DOHH2 (cell line): ENCODE data around the gene RESP18.

Experiments
- H3F3A ChIP-seq: fragments of 200-600 bp; sonication (generic), shearing (Covaris generic); 2 replicates; pipeline ENCODE4 v1.6.0; 2016; ENCODE audit warnings: antibody characterized with exemption, mild to moderate bottlenecking; ENCODE audit not compliant: control insufficient read depth, insufficient read depth
- H3K27ac ChIP-seq: fragments of 200-600 bp; sonication (generic); 2 replicates; pipeline ENCODE4 v1.5.1; 2014; ENCODE audit warnings: low read depth, mild to moderate bottlenecking, low read length, moderate library complexity
- H3K27me3 ChIP-seq: fragments of 200-600 bp; sonication (generic); 2 replicates; pipeline ENCODE4 v1.6.1; 2014; ENCODE audit warnings: mild to moderate bottlenecking, low read length, mixed read lengths; ENCODE audit not compliant: control insufficient read depth
- H3K36me3 ChIP-seq: fragments of 200-600 bp; sonication (generic); 2 replicates; pipeline ENCODE4 v1.6.1; 2014; ENCODE audit warnings: mild to moderate bottlenecking, low read length, moderate library complexity, mixed read lengths; ENCODE audit not compliant: control insufficient read depth
- H3K4me1 ChIP-seq: fragments of 200-600 bp; sonication (generic); 2 replicates; pipeline ENCODE4 v1.6.1; 2014; ENCODE audit warnings: mild to moderate bottlenecking, low read length, mixed read lengths; ENCODE audit not compliant: control insufficient read depth
- H3K4me2 ChIP-seq: fragments of 200-600 bp; sonication (generic); 2 replicates; pipeline ENCODE4 v1.6.0; 2014; ENCODE audit warnings: mild to moderate bottlenecking, low read length, moderate library complexity
- H3K4me3 ChIP-seq: fragments of 200-600 bp; sonication (generic); 2 replicates; pipeline ENCODE4 v1.5.1; 2014; ENCODE audit warnings: mild to moderate bottlenecking, low read length, mixed read lengths
- H3K79me2 ChIP-seq: fragments of 200-600 bp; sonication (generic); 2 replicates; pipeline ENCODE4 v1.6.1; 2014; ENCODE audit warnings: mild to moderate bottlenecking, low read length, mixed read lengths; ENCODE audit not compliant: control insufficient read depth
- H3K9me2 ChIP-seq: fragments of 200-600 bp; sonication (generic); replicated peaks from 2 replicates; pipeline ENCODE4 v1.6.1; 2014; ENCODE audit warnings: mild to moderate bottlenecking, low read length, mixed read lengths; ENCODE audit not compliant: control insufficient read depth
- H3K9me3 ChIP-seq: fragments of 200-600 bp; sonication (generic); 2 replicates; pipeline ENCODE4 v1.6.1; 2014; ENCODE audit warnings: antibody characterized with exemption, low read length, mixed read lengths; ENCODE audit not compliant: control insufficient read depth, insufficient read depth
- H4K20me1 ChIP-seq: fragments of 200-600 bp; sonication (generic); 2 replicates; pipeline ENCODE4 v1.6.0; 2014; ENCODE audit warnings: low read depth, mild to moderate bottlenecking, antibody characterized with exemption, low read length, moderate library complexity; ENCODE audit not compliant: control insufficient read depth, insufficient read depth
- CTCF ChIP-seq: fragments of 200-600 bp; sonication (generic); IDR thresholded peaks from one replicate; pipeline ENCODE4 v1.5.1; 2014; ENCODE audit warnings: antibody characterized with exemption, mild to moderate bottlenecking, low read depth, low read length; ENCODE audit not compliant: poor library complexity, severe bottlenecking
- EZH2phosphoT487 ChIP-seq: fragments of 200-600 bp; sonication (generic); IDR thresholded peaks from 2 replicates; pipeline ENCODE4 v1.6.1; 2017; ENCODE audit warnings: borderline replicate concordance, mild to moderate bottlenecking, antibody characterized with exemption, low read length, moderate library complexity, mixed read lengths

Gene RESP18

GRCh38 chr2:219356834-219357233 is 24.3 kb upstream of the RESP18 start:
- no peak overlapping the region for H3K27ac ChIP-seq
- no peak overlapping the region for H3K4me2 ChIP-seq
- no peaks in the 10 kb centered on the region for H3K79me2 ChIP-seq
- no peak for TF ChIP-seq EZH2phosphoT487
- TF ChIP-seq CTCF: no peak
- no peaks in the 10 kb centered on the region for H3K9me3 ChIP-seq
- H3K9me2 ChIP-seq: no peaks in the 10 kb centered on the region
- H3K4me1 ChIP-seq: no peaks in the 10 kb centered on the region
- no peak overlapping the region for H3K4me3 ChIP-seq
- H4K20me1 ChIP-seq: no peaks in the 10 kb centered on the region
- no peaks in the 10 kb centered on the region for H3K36me3 ChIP-seq
- no peaks in the 10 kb centered on the region for H3F3A ChIP-seq
- H3K27me3 ChIP-seq: peaks cover 14% of the 10 kb centered on the region

- H3K27me3 ChIP-seq: peaks cover 26% of the 10 kb centered on the region
- no peak overlapping the region for H3K27ac ChIP-seq
- H3K4me3 ChIP-seq: no peak overlapping the region
Observed at GRCh38 chr2:219354582-219354981, 22.0 kb upstream of the RESP18 start.

DNA sequence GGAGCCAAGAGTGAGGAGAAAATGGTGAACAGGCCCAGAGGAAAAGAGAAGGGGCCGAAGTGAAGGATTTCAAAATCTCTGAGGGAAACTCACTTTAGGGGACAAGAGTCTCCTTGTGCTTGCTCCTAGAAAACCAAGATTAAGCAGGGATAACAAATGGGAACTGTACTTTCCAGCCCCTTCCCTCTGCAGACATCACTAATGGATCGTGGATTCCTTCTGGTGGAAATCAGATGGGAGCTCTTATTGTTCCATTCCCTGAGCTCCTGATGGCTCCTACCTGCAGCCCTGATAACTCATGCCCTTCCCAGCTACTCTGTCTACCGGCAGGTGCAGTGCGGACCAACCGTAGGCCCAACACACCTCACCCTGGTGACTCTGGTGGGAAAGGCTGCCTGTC is 20.6 kb upstream of the RESP18 start:
- Histone ChIP-seq H3K4me3 (no peak overlapping the region), H3K27ac (no peak overlapping the region), H3K4me2 (no peak overlapping the region), H3K79me2 (no peaks in the 10 kb centered on the region), H3K9me2 (no peaks in the 10 kb centered on the region), H4K20me1 (no peaks in the 10 kb centered on the region), H3K27me3 (peaks cover 26% of the 10 kb centered on the region), H3K9me3 (no peaks in the 10 kb centered on the region), H3K36me3 (no peaks in the 10 kb centered on the region), H3F3A (no peaks in the 10 kb centered on the region), H3K4me1 (no peaks in the 10 kb centered on the region)
- no peak for TF ChIP-seq EZH2phosphoT487
- TF ChIP-seq CTCF: no peak

More at GRCh38 chr2:219354582-219354981, 22.0 kb upstream of the RESP18 start:
- TF ChIP-seq CTCF (no peak), EZH2phosphoT487 (no peak)
- Histone ChIP-seq H3K79me2 (no peaks in the 10 kb centered on the region), H3K4me2 (no peak overlapping the region), H3K36me3 (no peaks in the 10 kb centered on the region), H3K4me1 (no peaks in the 10 kb centered on the region), H3K9me3 (no peaks in the 10 kb centered on the region), H3F3A (no peaks in the 10 kb centered on the region), H3K9me2 (no peaks in the 10 kb centered on the region), H4K20me1 (no peaks in the 10 kb centered on the region)

DNA sequence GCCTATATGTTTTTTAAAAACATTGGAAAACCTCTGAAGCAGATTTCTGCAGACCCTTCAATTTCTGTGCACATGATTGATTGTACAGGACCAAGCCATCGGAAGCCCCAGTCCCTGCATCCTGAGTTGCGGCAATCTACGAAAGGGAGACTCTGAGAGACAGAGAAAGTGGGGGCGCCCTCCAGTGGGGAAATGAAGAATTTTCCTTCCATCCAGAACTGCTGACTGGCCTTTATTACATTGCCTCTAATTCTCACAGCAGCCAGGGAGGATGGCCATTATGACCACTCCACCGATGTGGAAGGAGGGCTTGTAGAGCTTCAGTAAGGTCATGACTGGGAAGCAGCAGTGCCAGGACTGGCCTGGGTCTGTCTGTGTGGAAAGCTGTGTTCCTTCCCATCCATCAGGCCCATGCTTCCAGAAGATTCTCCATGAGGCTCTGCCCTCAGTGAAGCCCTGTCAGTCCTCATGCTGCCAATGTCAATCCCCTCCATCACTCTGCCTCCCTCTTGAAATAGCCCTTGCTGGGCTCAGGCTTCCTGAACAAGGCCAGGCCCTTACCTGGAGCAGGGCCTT is 20.0 kb upstream of the RESP18 start:
- no peaks in the 10 kb centered on the region for H4K20me1 ChIP-seq
- no peaks in the 10 kb centered on the region for H3K4me1 ChIP-seq
- H3K9me2 ChIP-seq: no peaks in the 10 kb centered on the region
- peaks cover 26% of the 10 kb centered on the region for H3K27me3 ChIP-seq
- H3K4me2 ChIP-seq: no peak overlapping the region
- no peak overlapping the region for H3K4me3 ChIP-seq
- H3K27ac ChIP-seq: no peak overlapping the region
- H3K36me3 ChIP-seq: no peaks in the 10 kb centered on the region
- peak; percentile 88 for TF ChIP-seq CTCF
- TF ChIP-seq EZH2phosphoT487: 0 out of 2 replicates have a peak, but pooled peaks have one; percentile 48
- H3K79me2 ChIP-seq: no peaks in the 10 kb centered on the region
- no peaks in the 10 kb centered on the region for H3F3A ChIP-seq
- no peaks in the 10 kb centered on the region for H3K9me3 ChIP-seq
